HepG2 (cell line): Measurements from ENCODE around the gene VPS37B.

Experiments used
- ZNF546 ChIP-seq: sonication (generic); formaldehyde crosslinking; conservative IDR thresholded peaks from 2 replicates; pipeline ENCODE4 v1.8.1; 2023; ENCODE audit warnings: mild to moderate bottlenecking, missing genetic modification reagents
- TF ChIP-seq, protein P1 (sequence below), 2 experiments: sonication (generic) in 1 of 2; formaldehyde crosslinking in 1 of 2; IDR thresholded peaks; 2 replicates each; pipeline versions ENCODE4 v1.4.0 to v1.6.1; 2018 to 2020; ENCODE audit warnings: missing genetic modification reagents in 2 of 2, borderline replicate concordance in 1 of 2, low read depth in 1 of 2, mild to moderate bottlenecking in 1 of 2, missing biosample characterization in 1 of 2

- no peak for TF ChIP-seq ZNF546 (CRISPR knock-in tag)
- TF ChIP-seq, protein P1, sequence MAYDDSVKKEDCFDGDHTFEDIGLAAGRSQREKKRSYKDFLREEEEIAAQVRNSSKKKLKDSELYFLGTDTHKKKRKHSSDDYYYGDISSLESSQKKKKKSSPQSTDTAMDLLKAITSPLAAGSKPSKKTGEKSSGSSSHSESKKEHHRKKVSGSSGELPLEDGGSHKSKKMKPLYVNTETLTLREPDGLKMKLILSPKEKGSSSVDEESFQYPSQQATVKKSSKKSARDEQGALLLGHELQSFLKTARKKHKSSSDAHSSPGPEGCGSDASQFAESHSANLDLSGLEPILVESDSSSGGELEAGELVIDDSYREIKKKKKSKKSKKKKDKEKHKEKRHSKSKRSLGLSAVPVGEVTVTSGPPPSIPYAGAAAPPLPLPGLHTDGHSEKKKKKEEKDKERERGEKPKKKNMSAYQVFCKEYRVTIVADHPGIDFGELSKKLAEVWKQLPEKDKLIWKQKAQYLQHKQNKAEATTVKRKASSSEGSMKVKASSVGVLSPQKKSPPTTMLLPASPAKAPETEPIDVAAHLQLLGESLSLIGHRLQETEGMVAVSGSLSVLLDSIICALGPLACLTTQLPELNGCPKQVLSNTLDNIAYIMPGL (CRISPR knock-in tag; IDR thresholded peaks at IDR 0.05; ENCODE audit: borderline replicate concordance in 1 of 2, low read depth in 1 of 2): no peak
Measured at GRCh38 chr12:122873540-122873939, 22.4 kb downstream of the VPS37B start.
